NCI-H446 treated with DMSO at 0.1 percent for 48 hours (cell line): ENCODE data around the gene LYPD8.
"Not testable (repeated sequence)": the region's sequence is repeated elsewhere in the genome, so short reads cannot be mapped to it uniquely, and the experiment has no call there.

Experiments used
- DNase-seq: peaks from one replicate; lab custom pipeline; 2025; lab: John Stamatoyannopoulos, UW

LYPD8 gene, protein sequence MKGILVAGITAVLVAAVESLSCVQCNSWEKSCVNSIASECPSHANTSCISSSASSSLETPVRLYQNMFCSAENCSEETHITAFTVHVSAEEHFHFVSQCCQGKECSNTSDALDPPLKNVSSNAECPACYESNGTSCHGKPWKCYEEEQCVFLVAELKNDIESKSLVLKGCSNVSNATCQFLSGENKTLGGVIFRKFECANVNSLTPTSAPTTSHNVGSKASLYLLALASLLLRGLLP

DNA sequence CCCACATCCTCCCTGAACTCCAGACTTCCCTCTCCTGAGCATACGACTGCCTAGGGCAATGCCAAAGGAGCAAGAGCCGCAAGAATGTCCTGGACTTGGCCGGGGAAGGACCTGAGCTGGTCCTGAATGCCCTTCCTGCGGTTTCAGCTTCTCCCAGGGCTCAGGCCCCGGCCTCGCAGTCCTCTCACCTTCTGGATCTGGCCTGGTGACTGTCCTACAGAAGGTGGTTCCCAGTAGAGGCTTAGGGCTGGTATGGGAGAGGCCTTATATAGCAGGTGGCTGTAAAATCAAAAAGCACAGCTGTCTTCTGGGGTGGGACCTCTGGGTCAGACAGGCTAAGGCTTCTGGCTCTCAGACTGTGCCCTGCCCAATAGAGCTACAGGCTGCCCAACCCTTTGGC, at the start of gene LYPD8:
Gene LYPD8 (minus strand): TSS at position 243 of the 400 bp plus-strand sequence. CDS start 4,678 bp downstream, outside the sequence.
- no peak for DNase-seq

DNA sequence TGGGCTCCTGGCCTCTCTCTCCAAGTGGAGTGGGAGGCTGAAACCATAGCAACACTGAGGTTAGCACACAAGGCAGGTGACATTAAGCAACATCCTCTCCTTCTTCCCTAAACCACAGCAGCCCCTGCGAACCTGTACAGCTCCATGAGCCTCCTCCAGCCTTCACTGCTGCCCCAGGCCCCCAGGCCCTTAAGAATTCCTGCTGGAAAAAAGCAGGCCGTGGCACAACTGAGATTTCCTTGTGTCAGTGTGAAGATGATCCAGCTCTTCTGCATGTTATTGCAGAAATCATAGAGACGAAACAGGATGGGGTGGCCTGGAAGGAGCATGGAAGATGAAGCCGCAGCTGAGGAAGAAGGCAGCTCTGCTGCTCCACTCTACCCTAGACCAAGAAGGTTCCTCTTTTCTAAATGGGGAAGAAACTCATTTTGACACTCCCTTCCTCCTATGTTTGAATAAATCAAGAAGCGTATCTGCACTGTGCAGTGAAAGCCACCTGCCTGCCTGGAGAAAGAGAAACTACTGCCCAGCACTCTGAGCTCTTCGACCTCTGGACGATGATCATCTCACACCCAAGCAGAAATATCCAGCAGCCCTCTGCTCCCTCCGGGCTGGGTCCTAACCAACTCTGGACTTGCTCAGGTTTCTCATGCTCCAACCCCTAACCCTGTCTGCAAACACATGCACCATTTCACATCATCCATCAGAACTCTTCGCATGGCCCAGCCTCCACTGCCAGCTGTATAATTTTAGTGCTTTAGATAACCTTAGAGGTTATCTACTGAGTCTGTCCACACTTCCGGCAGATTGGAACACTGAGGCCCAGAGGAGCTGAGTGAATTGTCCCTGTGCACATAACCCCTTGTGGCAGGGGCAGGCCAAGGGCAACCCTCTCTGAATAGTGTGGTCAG, 49.5 kb upstream of the LYPD8 start:
- DNase-seq, result no peak

DNA sequence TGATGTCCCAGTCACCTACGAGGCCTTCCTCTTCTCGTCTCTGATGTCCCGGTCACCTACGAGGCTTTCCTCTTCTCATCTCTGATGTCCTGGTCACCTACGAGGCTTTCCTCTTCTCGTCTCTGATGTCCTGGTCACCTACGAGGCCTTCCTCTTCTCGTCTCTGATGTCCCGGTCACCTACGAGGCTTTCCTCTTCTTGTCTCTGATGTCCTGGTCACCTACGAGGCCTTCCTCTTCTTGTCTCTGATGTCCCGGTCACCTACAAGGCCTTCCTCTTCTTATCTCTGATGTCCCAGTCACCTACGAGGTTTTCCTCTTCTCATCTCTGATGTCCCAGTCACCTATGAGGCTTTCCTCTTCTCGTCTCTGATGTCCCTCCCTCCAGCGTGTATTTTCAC, 47.9 kb upstream of the LYPD8 start:
- not testable (repeated sequence) for DNase-seq

DNA sequence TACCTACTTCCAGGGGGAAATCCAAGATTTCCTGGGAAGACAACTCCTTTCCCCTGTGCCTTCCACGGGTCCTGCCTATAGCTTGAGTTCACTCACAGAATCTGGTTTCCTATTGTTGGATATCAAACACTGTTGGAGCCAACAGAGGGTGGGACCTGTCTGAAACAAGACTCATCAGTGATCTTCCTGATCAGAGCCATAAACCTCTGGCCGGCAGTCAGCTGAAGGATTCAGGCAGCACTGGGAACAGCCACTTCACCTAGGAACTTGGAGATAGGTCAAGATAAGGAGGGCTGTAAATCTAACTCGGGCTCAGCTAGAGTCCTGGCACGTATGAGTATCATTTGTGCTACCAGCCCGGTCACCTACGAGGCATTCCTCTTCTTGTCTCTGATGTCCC, 46.9 kb upstream of the LYPD8 start:
- no peak for DNase-seq

DNA sequence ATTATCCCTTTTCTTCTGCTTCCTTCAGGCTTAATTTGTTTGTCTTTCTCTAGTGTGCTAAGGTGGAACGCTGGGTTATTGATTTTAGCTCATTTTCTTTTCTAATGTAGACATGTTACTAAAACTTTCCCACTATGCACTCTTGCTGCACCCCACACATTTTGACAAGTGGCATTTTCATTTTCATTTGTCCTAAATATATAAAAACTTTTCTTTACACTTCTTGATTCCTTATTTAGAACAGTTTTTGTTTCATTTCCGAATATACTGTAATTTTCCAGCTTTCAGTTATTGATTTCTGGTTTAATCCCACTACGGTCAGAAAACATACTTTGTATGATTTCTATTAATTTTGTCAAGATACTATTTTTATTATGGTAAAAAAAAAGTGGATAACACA, 44.9 kb upstream of the LYPD8 start:
- no peak for DNase-seq

DNA sequence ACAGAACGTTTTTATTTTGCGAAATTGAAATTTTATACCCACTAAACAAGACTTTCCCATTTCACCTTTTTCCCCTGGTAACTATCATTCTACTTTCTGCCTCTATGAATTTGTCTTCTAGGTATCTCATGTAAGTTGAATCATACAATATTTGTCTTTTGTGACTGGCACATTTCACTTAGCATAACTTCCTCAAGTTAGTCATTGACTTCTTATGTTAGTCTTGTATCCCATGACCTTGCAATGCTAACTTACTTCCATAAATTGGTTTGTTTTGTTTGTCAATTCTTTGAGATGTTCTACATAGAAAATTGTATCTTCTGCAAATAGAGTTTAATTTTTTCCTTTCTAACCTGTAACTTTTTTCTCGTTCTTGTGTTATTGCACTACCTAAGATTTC, 43.2 kb upstream of the LYPD8 start:
- no peak for DNase-seq

DNA sequence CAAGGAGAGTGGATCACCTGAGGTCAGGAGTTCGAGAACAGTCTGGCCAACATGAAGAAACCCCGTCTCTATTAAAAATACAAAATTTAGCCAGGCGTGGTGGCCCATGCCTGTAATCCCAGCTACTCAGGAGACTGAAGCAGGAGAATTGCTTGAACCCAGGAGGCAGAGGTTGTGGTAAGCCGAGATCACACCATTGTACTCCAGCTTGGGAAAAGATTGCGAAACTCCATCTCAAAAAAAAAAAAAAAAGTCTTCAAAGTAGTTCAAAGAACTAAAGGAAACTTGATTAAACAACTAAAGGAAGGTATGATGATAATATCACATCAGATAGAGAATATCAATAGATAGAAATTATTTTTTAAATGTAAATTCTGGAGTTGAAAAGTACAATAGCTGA, 39.1 kb upstream of the LYPD8 start:
- DNase-seq, result not testable (repeated sequence)

DNA sequence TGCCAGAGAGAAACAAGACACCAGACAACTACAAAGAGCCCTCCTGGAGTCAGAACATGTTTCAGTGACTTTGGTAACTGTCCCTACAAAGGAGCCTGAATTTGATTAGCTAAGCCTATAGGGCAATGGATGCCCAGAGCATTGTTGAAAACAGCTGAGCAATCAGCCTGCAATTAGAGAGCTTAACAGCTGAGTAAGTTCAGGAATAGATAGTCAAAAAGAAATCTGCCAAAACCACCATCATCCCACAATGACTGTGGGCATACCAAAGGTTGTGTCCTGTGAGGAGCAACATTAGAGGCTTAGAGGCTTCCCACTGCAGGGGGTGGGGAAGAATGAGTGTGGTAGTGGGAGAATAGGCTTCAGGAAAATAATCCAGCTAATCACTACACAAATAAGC, 38.0 kb upstream of the LYPD8 start:
- DNase-seq, result no peak

DNA sequence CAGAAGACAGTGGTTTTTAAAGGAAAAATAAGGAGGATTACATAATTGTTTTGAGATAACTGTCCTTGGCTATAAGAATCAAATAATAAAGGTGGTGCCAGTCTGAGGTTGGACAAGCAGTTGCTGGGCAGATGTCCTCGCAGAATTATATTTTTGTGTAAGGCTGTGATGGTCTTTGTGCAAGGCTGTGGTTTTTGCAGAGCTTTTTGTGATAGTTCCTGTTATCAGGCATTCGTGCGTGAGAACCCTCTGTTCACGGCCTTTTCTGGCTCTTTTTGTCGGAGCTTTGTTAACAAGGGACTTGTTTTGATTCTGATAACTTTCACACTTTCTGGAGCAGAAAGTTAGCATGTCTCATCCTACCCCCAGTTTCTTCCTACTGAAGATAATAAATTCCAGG, 36.8 kb upstream of the LYPD8 start:
- no peak for DNase-seq

DNA sequence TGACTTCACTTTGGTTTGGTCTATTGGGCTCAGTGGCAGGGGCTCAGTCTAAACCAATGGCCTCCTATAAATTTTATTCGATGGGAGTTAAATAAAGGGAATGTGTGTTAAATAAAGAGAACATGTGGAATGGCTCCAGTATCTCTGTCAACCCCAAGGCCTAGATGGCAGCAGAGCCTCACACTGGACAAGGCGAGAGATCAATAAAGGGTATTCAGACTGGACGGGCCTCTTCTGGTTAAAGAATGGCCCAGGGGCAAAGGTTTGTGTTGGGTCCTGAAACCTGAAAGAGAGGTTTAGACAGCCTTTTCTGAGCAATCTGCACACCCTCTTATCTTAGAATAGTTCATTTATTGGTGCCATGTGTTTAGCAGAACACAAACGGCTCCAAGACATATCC, 35.5 kb upstream of the LYPD8 start:
- no peak for DNase-seq

DNA sequence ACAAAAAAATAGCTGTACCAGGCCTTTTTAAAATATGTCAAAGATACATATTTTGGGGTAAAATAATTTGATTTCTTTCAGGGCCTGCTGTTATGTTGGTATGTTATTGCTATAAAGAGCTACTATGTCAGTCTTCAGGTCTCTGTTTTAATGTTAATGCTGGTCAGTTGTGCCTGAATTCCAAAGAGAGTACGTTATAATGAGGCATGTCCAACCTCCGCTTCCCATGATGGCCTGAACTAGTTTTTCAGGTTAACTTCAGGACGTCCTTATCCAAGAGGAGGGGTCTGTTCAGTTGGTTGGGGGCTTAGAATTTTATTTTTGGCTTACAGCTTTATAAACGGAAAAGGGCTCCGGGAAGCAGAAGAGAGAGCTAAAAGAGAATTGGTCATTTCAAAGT, 34.9 kb upstream of the LYPD8 start:
- DNase-seq, result no peak

DNA sequence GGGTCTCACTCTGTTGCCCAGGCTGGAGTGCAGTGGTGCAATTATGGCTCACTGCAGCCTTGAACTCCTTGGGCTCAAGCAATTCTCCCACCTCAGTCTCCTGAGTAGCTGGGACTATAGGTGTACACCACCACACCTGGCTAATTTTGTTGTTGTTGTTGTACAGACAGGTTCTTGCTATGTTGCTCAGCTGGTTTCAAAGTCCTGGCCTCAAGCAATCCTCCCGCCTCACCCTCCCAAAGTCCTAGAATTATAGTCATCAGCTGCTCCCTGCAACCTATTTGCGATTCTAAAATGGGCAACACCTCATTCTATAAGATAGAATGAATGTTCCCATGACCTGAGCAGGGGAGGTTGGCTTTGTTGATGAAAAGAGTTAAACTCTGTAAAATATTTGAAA, 33.8 kb upstream of the LYPD8 start:
- DNase-seq, result not testable (repeated sequence)

DNA sequence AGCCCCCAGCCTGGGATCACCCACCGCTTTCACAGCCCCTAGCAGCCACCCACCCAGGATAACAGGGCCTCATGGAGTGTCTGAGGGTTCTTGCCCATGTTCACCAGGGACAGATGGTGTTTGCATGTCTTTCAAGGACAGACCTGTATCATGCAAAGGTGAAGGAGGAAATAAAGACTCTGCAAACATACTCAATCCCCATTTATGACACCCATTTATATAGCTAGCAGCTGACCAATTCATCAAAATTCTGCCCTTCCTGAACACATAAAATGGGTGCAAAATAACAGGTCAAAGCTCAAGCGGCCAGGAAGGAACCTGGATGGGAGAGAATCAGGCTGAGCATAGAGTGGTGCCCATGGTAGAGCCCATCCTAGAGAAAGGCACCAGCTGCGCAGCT, 32.8 kb upstream of the LYPD8 start:
- DNase-seq, result no peak

DNA sequence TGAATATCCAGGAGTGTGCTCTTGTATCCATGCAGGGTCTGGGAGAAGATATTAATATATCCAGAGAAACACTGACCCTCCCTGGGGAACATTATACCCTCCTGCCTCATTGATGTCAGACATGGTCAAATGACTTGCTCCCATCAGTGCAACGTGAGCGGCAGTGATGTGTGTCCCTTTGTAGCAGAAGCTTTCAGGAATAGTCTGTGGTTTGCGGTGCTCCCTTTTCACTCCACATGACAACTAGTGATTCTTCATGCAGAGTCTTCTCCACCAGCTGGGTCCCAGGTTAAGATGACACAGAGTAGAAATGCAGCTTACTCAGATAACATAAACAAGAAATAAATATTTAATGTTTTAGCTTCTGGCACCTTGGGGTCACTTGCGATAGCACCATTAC, 31.9 kb upstream of the LYPD8 start:
- DNase-seq, result no peak

DNA sequence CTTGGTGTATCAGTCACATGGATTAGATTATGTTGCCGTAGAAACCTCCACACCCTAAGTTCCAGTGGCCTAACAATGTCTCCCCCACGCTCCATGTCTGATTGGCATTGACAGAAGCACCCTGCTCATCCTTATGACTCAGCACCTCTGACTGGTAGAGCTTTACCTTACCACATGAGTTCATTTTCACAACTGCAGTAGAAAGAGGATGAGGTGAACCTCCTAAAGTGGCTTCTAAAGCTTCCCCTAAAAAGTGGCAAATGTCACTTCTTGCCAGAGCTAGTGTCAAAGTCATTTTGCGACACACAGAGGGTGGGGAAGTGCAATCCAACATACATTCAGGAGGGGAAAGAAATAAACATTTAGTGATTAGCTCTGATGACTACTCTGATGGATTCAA, 30.6 kb upstream of the LYPD8 start:
- DNase-seq, result no peak

DNA sequence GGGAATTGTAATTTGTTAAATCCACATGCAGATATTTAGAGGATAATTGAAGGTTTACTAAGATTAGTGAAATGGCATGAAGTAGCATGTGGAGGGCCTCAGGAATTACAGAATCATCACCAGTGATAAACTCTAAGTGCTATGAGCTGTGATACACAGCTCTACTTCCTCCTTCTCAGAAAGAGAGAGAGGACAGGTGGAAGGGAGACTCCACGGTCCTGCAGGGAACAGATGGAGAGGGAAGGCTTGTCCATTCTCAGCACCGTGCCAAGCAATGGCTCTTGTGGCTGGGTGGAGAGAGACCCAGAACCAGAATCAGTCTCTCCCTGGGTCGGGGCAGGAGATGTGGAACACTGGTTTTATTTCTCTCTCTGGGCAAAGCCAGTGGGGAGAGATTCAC, 27.8 kb upstream of the LYPD8 start:
- no peak for DNase-seq

DNA sequence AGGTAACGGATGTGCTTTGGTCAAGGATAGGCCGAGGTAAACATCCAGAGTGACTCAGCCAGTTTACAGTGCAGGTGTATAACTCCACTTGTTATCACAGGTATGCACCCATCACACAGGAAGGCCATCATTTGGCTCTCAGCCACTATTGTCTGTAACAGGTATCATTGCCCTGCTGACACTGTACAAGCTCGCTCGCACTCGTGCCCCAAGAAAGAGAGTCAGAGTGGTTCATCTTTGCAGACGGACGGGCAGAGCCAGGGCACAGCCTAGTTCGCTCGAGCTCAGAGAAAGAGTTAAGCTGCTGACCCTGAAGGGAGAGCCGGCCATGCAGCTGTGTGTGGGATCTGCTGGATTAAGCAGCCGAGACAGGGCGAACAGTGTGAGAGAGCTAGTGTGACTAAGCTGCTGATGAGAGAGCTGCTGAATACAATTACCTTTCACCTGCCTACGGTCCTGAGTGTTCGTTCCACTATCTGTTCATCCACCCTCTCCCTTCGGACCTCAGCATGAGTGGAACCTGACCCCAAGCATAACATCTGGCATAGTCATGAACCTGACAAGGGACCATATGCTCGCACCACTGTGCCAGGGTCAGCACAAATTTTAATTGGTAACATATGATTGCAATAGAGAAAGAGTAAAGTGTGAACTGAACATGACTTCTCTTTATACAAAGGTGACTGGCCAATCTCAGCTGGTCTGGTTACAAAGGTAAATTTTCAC, 27.0 kb upstream of the LYPD8 start:
- DNase-seq, result no peak

DNA sequence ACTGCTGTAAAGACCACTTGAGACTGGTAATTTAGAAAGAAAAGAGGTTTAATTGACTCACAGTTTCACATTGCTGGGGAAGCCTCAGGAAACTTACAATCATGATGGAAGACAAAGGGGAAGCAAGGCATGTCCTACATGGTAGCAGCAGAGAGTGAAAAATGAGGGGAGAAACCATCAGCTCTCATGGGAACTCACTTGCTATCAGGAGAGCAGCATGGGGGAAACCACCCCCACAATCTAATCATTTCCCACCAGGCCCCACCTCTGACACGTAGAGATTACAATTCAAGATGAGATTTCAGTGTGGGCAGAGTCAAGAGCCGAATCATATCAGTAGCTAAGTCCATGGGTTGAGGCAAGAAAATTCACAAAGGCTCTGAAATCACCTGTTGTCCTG, 23.8 kb upstream of the LYPD8 start:
- DNase-seq, result no peak

DNA sequence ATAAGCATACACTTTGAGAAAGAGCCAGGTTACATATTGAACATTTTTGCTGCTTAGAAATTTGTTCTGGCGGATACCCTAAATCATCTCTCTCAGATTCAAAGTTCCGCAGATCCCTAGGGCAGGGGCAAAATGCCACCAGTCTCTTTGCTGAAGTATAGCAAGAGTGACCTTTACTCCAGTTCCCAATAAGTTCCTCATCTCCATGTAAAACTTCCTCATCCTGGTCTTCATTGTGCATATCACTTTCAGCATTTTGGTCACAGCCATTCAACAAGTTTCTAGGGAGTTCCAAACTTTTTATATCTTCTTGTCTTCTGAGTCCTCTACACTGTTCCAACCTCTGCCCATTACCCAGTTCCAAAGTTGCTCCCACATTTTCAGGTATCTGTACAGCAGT, 23.3 kb upstream of the LYPD8 start:
- no peak for DNase-seq

DNA sequence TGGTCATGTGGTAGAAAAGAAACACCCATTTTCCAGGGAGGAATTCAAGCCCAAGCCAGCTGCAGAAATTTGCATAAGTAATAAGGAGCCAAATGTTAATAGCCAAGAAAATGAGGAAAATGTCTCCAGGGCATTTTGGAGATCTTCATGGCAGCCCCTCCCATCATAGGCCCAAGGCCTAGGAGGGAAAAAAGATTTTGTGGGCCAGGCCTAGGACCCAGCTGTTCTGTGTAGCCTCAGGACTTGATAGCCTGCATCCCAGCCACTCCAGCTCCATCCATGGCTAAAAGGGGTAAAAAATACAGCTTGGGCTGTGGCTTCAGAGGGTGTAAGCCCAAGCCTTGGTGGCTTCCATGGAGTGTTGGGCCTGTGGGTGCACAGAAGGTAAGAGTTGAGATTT, 21.4 kb upstream of the LYPD8 start:
- no peak for DNase-seq

DNA sequence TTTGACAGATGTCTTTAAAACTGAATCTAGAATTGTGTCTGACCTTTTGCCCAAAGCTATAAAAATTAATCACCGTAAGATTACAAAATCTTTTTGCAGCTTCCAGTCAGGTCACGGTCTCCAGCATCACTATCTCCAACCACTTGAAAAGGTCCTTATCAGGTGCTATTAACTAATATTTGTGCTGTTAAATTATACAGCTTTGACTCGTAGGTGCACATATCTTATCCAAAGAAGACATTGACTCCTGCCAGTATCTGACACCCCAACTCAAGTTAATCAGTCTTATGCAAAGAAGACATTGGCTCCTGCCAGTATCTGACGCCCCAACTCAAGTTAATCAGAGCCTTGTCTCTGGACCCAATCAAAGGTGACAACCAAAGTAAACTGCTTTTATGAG, 19.9 kb upstream of the LYPD8 start:
- DNase-seq, result no peak

DNA sequence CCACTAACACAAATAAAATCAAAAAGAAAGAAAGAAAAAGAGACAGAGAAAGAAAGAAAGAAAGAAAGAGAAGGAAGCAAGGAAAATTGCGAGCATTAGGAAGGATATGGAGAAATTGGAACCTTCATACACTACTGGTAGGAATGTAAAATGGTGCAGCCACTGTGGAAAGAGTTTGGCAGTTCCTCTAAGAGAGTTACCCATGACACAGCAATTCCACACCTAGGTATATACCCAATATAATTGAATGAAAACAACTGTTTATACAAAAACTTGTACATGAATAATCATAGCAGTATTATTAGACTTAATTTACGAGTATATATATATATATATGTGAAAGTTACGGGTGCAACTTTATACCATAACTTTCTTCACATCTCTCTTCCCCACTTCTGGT, 4.1 kb upstream of the LYPD8 start:
- no peak for DNase-seq

DNA sequence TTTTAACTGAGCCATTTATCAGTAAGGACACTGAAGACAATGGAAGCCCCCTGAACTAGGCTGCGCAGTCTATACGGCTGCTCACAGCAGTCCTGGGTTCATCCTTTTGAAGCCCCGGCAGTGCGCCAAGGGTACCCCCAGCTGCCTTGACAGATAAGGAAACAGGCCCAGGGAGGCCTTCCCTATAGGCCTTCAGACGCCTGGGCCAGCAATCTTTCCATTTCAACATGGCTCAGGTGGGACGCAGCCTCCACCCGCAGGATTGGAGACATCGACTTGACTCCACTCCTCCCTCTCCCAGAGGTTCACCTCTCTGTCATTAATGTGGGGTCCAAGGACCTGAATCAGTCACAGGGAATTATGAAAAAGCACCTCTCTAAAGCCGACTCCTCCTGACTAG, 2.8 kb upstream of the LYPD8 start:
- no peak for DNase-seq
